ENCODE data around the gene HES7. TPM values are rescaled to one million over a fixed set of nuclear protein-coding genes. Genes with fewer than 3 reads are reported as not detected.

The HES7 gene
- total RNA-seq, 6 experiments from 2014 or later, result not detected

GRCh38 chr17:8161289-8162232 is 37.7 kb upstream of the HES7 start:
- Histone ChIP-seq H3K4me1 (peaks cover 0 to 31% (median 21%) of the 10 kb centered on the region in 4 donors), H3K27me3 (no peaks in the 10 kb centered on the region), H3K27ac (peak overlapping the region; percentile 99), H3K4me3 (peak overlapping the region; percentile 91 to 97 (median 91)), H3K9me3 (no peaks in the 10 kb centered on the region), H3K36me3 (peaks cover 0 to 14% (median 0%) of the 10 kb centered on the region in 4 donors)
- intact Hi-C loops (cut with DNase I), result no loop called here
- ATAC-seq, result no peak
- WGBS (ENCODE audit: insufficient coverage, low coverage, low lambda C conversion rate, missing lambda C conversion rate), result 55% methylated on average over 15 of the region's 19 CpGs
- TF ChIP-seq POLR2A (IDR thresholded peaks at IDR 0.05), result no peak
- DNase-seq, result peak in 1 of 3 donors; percentile 17

DNA sequence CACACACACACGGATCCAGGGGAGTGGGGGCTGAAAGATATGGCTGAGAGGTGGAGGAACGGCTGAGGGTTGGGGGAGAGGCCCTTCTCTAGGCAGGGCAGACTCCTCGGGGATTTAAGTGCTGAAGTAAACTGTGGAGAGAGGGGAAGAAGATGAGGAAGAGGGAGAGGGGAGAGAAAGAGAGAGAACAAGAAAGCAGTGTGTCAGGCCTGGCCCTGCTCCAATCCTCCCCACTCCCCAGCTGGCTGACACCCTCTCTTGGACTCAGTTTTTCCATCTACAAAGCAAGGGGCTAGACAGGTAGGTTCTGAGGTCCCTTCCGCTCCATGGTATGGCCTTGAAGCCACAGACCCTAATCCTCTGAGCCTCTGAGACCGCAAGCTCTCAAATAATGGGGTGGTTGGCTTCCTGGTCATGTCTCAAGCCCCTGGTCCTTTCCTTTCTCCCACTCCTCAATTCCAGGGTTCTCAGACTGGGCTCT is 36.9 kb upstream of the HES7 start:
- intact Hi-C loops (cut with DNase I), result no loop called here

DNA sequence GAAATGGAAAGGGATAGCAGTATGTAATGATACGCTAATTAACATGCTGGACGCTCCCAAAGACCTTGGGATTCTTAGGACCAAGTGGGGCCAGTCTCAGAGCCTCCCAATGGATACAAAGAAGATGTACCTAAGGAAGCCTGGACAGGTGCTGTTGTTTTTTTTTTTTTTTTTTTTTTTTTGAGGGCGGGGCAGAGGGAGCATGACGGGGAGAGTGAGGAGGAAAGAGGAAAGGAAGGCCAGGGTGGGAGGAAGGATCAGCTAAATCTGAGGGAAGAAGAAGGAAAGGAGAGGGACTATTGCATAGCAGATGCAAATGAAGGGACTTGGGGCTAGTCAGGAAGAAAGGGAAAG is 36.3 kb upstream of the HES7 start:
- DNase-seq (no peak), ATAC-seq (no peak)
- peaks cover 0 to 31% (median 21%) of the 10 kb centered on the region in 4 donors for H3K4me1 ChIP-seq
- TF ChIP-seq CTCF (IDR thresholded peaks at IDR 0.05), result no peak
- no peak for TF ChIP-seq POLR2A (IDR thresholded peaks at IDR 0.05)
- peak overlapping the region in 1 of 3 donors; percentile 99 for H3K27ac ChIP-seq
- intact Hi-C loops (cut with DNase I), result no loop called here
- H3K27me3 ChIP-seq, result no peaks in the 10 kb centered on the region
- H3K36me3 ChIP-seq, result peaks cover 0 to 14% (median 0%) of the 10 kb centered on the region in 4 donors
- no peaks in the 10 kb centered on the region for H3K9me3 ChIP-seq
- 72% methylated on average over 2 of the region's 4 CpGs for WGBS (ENCODE audit: insufficient coverage, low coverage, low lambda C conversion rate, missing lambda C conversion rate)
- H3K4me3 ChIP-seq, result no peak overlapping the region

More for the DNA sequence above, 36.9 kb upstream of the HES7 start:
- Histone ChIP-seq H3K27ac (peak overlapping the region in 1 of 3 donors; percentile 99), H3K4me3 (no peak overlapping the region), H3K36me3 (peaks cover 0 to 14% (median 0%) of the 10 kb centered on the region in 4 donors), H3K27me3 (no peaks in the 10 kb centered on the region), H3K9me3 (no peaks in the 10 kb centered on the region), H3K4me1 (peaks cover 0 to 31% (median 21%) of the 10 kb centered on the region in 4 donors)
- no peak for ATAC-seq
- WGBS (ENCODE audit: insufficient coverage, low coverage, low lambda C conversion rate, missing lambda C conversion rate), result 62% methylated on average over 3 of the region's 5 CpGs
- DNase-seq, result no peak
- no peak for TF ChIP-seq CTCF (IDR thresholded peaks at IDR 0.05)
- TF ChIP-seq POLR2A (IDR thresholded peaks at IDR 0.05), result no peak

- Histone ChIP-seq H3K27me3 (no peaks in the 10 kb centered on the region), H3K4me3 (no peak overlapping the region), H3K9me3 (no peaks in the 10 kb centered on the region), H3K4me1 (peaks cover 0 to 31% (median 20%) of the 10 kb centered on the region in 4 donors), H3K36me3 (peaks cover 0 to 14% (median 0%) of the 10 kb centered on the region in 4 donors), H3K27ac (peak overlapping the region in 1 of 3 donors; percentile 99)
- intact Hi-C loops (cut with DNase I), result loop anchor here in 1 of 2 donors (2.0 kb wide), 1 partner anchor 65 kb away; no protein-coding TSS in a partner anchor
- ATAC-seq, result no peak
- peak in 1 of 3 donors; percentile 53 for DNase-seq
- TF ChIP-seq CTCF (IDR thresholded peaks at IDR 0.05), result no peak
- TF ChIP-seq POLR2A (IDR thresholded peaks at IDR 0.05), result no peak
- whole genome bisulfite sequencing (ENCODE audit: insufficient coverage, low coverage, low lambda C conversion rate, missing lambda C conversion rate), result 44% methylated on average over 3 of the region's 4 CpGs
These were observed 35.7 kb upstream of the HES7 start for GRCh38 chr17:8159459-8160223.
